CD4-positive, alpha-beta T cell treated with Interleukin-6 for 4 hours (primary cell): ENCODE results near the gene ATP10A.
A peak's percentile ranks its signal among the peaks of the same experiment; 100 is the strongest.
"Not testable (repeated sequence)": the region's sequence is repeated elsewhere in the genome, so short reads cannot be mapped to it uniquely, and the experiment has no call there.

Experiments
- DNase-seq: peaks from one replicate; pipeline ENCODE4 v3.0.0-alpha.2; 2020; ENCODE audit warnings: mixed read lengths

ATP10A gene

GRCh38 chr15:25883463-25884259 lies 20.5 kb upstream of the ATP10A start:
- DNase-seq: no peak

GRCh38 chr15:25882466-25882865 lies 19.3 kb upstream of the ATP10A start:
- no peak for DNase-seq

- not testable (repeated sequence) for DNase-seq
Observed at GRCh38 chr15:25880877-25881276, 17.8 kb upstream of the ATP10A start.

GRCh38 chr15:25880411-25880810 lies 17.3 kb upstream of the ATP10A start:
- DNase-seq: no peak

- DNase-seq: no peak
Observed at GRCh38 chr15:25879438-25879837, 16.3 kb upstream of the ATP10A start.

- no peak for DNase-seq
Observed at GRCh38 chr15:25877681-25878080, 14.6 kb upstream of the ATP10A start.

- no peak for DNase-seq
Observed at GRCh38 chr15:25876231-25877140, 13.4 kb upstream of the ATP10A start.

GRCh38 chr15:25875566-25875965 lies 12.4 kb upstream of the ATP10A start:
- no peak for DNase-seq

GRCh38 chr15:25874379-25874778 lies 11.3 kb upstream of the ATP10A start:
- no peak for DNase-seq

- no peak for DNase-seq
Observed at GRCh38 chr15:25871403-25871802, 8.3 kb upstream of the ATP10A start.

- DNase-seq: no peak
Observed at GRCh38 chr15:25870938-25871337, 7.8 kb upstream of the ATP10A start.

GRCh38 chr15:25869701-25870100 lies 6.6 kb upstream of the ATP10A start:
- DNase-seq: no peak

GRCh38 chr15:25866874-25867273 lies 3.7 kb upstream of the ATP10A start:
- no peak for DNase-seq

- DNase-seq: no peak
Observed at GRCh38 chr15:25866251-25866650, 3.1 kb upstream of the ATP10A start.

GRCh38 chr15:25864966-25865365 lies 1.8 kb upstream of the ATP10A start:
- DNase-seq: no peak

GRCh38 chr15:25863968-25864580 lies 947 bp upstream of the ATP10A start:
- no peak for DNase-seq

GRCh38 chr15:25862472-25863110 lies 536 bp downstream of the ATP10A start:
- DNase-seq: peak; percentile 78

- DNase-seq: peak; percentile 48
Observed at GRCh38 chr15:25862071-25862471, 1.1 kb downstream of the ATP10A start.

GRCh38 chr15:25860885-25861866 lies 2.0 kb downstream of the ATP10A start:
- peak; percentile 63 for DNase-seq

- DNase-seq: peak; percentile 77
Observed at GRCh38 chr15:25859838-25860645, 3.1 kb downstream of the ATP10A start.
